Activated CD4-positive, alpha-beta T cell treated with anti-CD3 and anti-CD28 coated beads, Interleukin-2, Interleukin-4, amounts not matched to agents 100 ng/mL and 50 ng/mL, durations not matched to agents 16 hours and 8 hours (primary cell): ENCODE data around the gene MLST8.

Experiments used
- DNase-seq: peaks from one replicate; pipeline ENCODE4 v3.0.0-alpha.2; 2020; ENCODE audit warnings: low spot score

Gene MLST8

DNA sequence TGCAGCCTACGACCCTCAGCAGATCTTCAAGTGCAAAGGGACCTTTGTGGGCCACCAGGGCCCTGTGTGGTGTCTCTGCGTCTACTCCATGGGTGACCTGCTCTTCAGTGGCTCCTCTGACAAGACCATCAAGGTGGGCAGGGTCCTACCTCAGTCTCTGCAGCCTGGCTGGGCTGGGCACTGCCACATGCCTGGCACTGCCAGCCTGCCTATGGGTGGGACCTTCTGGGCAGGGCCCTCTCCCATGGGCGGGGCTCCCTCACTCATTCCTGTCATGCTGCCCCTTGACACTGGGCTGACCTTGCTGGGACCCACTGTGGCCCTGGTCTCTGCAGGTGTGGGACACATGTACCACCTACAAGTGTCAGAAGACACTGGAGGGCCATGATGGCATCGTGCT lies 31.3 kb upstream of the MLST8 start:
- no peak for DNase-seq

DNA sequence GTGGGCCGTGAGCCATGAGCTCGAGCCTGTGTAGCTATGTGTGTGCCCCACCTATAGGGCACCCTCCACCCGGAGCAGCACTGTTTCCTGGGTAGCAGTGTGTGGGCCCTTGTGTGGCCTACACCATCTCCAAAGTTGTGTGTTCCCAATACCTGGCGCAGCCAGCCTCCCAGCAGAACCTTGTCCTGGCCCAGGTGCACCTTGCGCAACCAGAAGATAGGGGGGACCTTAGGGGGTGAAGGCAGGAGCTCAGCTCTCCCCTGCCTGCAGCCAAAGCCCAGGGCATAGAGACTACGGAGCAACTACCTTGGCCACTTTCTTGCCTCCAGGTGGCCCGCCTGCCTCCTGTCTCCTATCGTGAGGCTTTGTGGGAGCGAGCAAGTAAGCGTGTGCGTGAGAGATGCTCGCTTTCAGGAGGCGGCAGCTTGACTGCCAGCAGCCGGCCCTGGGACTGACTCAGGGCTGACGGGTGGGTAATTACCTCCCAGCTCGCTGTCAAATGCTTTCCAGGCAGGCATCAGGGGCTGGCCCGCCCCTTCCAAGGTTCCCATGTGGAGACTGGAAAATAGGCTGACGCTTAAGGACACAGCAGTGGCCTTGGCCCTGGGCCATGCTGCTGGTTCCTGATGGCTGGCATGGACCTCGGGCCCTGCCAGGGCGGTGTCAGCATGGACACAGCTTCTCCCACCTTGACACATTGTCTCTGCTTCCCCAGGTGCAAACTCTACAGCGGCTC lies 30.7 kb upstream of the MLST8 start:
- DNase-seq: no peak

DNA sequence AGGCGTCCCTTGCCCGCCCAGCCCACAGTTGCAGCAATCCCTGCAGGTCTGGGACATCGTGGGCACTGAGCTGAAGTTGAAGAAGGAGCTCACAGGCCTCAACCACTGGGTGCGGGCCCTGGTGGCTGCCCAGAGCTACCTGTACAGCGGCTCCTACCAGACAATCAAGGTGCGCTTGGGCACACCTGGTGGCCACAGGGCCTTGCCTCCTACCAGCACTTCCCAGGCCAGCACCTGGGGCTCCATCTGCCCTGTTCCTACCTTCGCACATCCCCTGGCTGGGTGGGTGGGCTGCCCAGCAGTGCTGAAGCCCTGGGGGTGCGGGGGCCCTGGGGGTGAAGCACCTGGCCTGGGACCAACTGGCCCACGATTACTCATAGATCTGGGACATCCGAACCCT lies 29.8 kb upstream of the MLST8 start:
- no peak for DNase-seq

DNA sequence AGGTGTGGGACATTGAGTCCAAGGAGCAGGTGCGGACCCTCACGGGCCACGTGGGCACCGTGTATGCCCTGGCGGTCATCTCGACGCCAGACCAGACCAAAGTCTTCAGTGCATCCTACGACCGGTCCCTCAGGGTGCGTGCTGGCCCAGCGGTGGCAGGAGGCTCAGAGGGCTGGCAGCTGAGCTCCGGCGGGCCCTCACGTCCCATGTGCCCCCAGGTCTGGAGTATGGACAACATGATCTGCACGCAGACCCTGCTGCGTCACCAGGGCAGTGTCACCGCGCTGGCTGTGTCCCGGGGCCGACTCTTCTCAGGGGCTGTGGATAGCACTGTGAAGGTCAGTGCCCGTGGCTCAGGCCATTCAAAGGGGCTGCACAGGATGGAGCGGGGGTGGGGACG lies 29.2 kb upstream of the MLST8 start:
- no peak for DNase-seq

DNA sequence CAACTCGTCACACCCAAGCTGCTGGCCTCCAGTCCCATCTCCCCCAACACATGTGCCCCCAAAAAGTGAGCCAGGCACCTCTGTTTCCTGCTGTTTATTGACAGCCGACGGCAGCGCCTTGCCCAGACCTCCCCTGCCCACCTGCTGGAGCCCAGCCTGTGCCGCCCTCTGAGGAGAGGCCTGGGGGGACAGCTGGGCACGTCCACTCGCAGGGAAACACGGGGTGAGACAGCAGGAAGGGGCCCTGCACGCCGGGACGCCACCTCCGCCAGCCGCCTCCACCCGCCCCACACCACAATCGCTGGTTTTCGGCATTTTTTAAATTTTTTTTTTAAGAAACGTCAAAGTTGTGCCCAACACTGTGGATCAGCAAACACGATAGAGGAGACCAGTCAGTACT lies 28.2 kb upstream of the MLST8 start:
- DNase-seq: no peak

DNA sequence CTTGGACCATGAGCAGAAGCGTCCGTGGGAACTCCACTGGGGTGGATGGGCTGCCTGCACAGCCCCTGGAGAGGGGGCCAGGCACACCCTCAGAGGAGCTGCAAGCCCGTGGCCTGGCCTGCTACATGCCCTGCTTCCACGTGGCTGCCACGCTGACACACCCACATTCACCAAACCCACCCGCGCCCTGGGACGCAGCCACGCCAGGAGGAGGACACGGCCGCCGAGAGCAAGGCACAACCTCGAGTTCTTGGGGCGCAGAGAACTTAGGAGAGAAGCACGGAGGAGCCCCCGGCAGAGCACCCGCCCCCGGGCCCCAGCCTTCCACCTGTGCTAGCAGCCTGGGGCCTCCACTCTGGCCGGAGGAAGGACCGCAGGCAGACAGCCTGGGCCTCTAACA lies 27.7 kb upstream of the MLST8 start:
- no peak for DNase-seq

DNA sequence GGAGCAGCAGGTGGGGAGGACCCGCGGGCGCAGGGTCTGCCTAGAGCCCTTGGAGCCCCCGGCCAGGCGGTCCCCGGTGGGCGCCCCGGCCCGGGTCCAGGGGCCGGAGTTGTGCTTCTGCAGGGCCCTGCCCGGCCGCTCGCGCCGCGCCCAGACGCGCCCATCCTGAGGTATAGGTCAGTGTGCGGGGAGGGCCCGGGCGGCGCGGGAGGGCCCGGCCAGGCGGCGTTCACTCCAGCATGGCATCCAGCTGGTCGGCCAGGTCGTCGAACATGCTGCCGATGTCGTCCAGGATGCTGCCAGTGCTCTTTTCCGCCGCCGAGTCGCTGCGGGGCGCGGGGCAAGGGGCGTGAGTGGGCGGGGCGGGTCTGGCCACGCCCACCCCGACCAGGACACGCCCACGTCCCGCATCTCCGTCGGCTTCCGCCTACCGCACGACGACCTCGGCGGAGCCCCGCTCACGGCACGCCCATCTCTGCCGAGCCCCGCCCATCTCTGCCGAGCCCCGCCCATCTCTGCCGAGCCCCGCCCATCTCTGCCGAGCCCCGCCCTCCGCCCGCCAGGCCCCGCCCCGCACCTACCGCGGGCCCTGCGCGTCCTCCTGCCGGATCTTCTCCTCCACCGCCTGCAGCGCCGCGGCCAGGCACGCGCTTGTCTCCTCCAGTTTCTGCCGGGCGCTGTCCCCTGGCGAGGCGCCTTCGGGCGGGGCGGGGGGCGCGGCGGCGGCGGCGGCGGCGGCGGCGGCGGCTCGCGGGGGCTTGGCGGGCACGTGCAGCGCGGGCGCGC lies 26.7 kb upstream of the MLST8 start:
- DNase-seq: peak; percentile 49

DNA sequence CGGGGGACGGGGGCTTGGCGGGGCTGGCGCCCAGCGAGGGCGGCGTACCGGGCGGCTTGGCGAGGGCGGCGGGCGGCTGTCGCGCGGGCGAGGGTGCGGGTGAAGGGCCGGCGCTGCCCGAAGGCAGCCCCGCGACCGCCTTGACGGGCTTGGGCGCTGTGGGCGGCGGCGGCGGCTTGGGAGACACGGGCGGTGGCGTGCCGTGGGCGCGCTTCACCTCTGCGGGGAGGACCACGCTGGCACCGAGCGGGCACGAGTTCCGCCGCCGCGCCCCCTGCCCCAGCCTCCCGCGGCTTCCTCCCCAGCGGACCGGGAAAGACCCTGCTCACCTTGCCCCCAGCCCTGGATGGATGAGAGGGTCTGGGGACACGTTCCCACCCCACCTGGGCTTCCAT lies 26.1 kb upstream of the MLST8 start:
- DNase-seq: no peak

DNA sequence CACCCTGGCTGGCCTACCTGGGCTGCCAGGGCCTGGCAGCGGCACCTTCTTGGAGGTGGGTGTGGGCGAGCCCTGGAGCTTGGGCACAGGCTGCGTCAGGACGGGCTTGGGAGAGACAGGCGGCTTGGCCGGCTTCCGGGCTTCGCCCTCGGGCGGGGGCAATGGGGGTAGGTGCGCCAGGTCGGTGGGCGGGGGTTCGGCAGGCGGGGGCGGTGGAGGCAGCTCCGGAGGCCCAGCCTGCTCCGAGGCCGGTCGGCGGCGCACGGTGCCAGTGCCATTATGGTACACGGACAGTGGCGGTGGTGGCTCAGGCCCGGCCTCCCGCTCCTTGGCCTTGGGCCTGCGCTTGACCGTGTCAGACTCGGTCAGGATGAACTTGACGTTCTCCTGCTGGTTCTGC lies 25.7 kb upstream of the MLST8 start:
- DNase-seq: no peak

DNA sequence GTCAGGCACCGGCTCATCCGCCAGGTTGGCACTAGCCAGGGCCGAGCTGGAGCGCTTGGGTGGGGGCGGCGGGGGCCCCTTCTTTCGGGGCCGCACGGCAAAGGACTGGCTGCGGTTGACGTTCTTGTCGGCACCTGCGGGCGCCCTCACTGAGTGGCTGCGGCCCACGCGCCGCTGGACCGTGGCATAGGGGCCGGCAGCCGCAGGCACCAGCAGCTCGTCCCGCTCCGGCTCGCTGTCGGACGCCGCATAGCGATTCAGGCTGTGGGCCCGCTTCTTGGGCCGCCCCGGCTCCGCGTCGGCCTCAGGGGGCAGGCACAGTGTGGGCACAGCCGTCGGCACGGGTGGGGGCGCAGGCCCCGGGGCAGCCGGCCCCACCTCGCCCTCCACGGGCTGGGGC lies 24.8 kb upstream of the MLST8 start:
- DNase-seq: no peak

DNA sequence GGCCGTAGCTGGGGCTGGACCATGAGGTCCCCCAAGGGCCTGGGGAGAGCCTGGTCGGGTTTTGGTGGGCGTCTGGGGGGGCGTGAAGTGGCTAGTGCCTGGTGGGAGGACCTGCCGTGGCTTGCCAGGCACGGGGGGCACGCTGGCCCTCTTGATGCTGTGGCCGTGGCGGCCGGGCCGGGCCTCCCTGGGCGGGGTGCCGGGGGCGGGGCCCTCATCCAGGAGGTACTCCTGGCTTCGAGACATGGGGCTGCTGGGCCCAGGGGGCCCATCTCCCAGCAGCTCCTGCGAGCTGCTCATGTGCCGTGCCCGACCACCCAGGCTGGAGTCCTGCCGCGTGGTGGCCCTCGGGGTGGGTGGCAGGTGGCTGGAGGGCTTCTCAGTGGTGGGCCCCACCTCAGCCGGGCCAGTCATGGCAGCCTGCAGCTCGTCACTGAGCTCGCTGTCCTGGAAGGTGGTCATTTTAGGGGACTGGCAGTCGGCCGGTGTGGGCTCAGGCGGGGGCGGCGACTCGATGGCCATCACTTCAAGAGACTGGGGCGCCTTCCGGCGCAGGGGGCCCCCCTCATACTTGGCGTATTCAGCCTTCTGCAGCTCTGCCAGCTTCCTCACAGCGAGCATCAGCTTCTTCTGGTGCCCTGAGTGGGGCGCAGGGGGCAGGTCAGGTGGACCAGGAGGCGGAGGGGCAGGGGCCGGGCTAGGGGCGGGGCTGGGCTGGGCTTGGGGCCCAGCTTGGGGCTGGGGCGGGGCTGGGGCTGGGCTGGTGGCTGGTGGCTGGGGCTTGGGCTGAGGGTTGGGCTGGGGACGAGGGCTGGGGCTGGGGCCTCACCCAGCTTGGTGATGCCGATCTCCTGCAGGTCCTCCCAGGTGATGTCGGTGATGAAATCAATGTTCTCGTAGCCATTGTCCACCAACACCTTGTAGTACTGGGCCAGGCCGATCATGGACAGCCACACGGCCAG lies 24.0 kb upstream of the MLST8 start:
- DNase-seq: no peak

DNA sequence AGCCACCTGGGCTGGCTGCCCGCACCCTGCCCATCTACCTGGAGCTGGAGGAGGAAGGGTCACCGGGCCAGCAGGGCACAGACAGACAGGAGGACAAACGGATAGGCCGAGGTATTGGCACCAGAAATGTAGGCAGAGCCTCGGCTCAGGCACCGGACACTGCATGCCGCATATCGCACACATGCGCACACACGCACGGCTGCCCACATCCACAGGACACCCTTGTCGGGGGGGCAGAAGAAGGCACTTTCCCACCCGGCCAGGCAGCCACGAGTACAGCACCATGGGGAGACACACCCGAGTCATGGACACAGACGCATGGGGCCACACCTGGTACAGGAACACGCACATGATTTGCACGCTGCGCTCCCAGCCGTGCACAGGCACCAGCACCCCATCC lies 23.3 kb upstream of the MLST8 start:
- DNase-seq: no peak

DNA sequence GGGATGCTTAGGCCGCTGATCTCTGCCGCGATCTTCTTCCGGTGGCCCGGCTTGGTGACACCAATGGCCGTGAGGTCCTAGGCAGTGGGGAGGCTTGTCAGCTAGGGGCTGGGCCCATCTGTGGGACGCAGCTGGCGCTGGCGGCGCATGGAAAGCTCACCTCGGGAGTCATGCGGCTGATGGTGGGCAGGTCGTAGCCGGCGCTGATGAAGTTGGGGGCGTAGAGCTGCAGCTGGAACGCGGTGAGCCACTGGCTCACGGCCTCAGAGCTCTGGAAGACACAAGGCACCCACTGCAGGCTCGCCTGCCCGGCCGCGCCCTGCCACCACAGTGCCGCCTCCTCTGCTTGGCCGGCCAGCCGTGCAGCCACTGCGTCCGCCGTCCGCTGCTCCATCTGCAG lies 21.6 kb upstream of the MLST8 start:
- no peak for DNase-seq

DNA sequence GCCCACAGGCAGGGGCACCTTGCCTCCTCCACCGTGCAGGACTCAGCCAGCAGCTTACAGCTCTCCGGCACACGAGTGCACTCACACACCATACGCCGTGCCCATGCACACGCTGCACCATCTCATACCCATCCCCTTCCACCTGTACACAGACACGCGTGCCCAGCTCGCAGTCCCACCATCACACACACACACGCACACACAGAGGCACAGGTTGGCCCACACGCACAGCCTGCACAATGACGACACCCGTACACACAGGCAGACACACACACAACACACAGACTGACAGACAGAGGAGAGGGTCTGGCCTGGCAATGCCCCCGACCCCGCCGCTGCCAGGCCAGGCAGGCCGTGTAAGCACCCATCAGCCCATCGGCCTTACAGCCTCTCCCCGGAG lies 20.9 kb upstream of the MLST8 start:
- DNase-seq: no peak

DNA sequence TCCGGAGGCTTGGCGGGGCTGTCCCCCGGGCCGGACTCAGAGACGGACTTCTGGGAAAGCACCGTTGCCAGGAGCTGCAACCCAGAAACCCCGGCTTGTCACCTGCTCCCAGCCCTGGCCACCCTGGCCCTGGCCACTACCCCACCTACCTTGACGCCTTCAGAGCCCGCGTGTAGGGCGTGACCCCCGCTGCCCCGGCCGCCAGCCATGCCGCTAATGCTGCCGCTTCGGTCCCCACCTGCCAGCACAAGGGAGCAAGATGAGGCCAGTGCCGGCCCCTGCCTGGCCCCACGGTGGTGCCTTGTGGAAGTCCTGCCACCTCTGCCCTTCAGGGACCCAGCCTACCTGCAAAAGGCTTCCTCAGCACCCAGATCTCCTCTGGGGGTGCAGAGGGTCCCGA lies 20.3 kb upstream of the MLST8 start:
- no peak for DNase-seq

DNA sequence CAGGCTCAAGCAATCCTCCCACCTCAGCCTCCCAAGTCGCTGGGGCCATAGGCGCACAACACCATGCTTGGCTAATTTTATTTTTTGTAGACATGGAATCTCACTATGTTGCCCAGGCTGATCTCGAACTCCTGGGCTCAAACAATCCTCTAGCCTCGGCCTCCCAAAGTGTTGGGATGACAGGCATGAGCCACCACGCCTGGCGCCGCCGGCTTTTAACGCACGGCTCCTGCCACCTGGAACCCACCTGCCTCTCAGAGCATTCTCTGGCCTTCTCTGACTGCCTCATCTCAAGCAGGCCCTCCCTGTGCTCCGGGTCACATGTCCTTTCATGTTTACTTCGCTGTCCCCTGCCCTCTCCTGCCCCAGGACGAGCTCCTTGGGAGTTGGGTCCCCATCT lies 19.2 kb upstream of the MLST8 start:
- no peak for DNase-seq

DNA sequence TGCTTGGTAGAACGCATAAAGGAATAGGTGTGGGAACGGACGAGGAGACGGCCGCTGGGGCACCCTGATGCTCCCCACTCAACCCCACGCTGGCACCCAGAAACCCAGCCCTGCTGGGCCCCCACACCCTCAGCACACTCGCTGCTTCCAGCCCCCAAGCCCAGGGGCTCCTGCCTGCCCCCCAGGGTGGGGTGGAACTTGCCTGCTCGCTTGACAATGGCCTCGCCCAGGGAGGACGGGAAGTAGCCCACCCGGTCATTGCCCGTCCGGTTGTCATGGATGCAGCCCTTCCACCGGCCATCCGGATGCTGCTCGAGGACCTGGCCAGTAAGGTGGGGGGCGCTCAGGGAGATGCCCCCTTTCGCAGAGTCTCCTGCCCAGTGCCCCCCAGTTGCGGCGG lies 18.7 kb upstream of the MLST8 start:
- no peak for DNase-seq

DNA sequence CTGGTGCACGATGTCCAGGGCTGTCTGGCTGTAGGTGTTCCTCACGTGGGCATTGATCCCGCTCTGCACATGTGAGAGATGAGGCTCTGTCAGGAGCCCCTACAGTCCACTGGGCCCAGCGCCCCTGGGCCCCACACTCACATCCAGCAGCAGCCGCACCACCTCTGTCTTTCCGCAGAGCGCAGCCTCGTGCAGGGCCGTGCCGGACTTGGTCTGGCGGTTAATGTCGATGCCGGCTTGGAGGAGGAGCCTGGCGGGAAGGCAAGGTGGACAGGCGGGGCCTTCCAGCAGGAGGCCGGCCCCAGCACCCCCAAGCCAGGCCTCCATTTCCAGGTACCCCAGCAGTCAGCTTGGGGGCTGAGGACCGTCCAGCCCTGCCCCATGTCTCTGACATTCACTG lies 18.0 kb upstream of the MLST8 start:
- DNase-seq: no peak

DNA sequence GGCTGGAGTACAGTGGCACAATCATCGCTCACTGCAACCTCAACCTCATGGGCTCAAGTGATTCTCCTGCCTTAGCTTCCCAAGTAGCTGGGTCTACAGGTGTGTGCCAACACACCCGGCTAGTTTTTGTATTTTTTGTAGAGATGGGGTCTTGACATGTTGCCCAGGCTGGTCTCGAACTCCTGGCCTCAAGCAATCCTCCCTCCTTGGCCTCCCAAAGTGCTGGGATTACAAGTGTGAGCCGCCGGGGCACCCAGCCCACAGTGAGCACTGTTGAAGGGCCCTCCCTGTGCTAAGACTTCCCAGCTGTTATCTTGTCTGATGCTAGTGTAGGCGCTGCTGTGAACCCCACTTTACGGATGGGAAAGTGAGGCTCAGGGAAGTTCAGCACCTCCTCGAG lies 16.9 kb upstream of the MLST8 start:
- no peak for DNase-seq

DNA sequence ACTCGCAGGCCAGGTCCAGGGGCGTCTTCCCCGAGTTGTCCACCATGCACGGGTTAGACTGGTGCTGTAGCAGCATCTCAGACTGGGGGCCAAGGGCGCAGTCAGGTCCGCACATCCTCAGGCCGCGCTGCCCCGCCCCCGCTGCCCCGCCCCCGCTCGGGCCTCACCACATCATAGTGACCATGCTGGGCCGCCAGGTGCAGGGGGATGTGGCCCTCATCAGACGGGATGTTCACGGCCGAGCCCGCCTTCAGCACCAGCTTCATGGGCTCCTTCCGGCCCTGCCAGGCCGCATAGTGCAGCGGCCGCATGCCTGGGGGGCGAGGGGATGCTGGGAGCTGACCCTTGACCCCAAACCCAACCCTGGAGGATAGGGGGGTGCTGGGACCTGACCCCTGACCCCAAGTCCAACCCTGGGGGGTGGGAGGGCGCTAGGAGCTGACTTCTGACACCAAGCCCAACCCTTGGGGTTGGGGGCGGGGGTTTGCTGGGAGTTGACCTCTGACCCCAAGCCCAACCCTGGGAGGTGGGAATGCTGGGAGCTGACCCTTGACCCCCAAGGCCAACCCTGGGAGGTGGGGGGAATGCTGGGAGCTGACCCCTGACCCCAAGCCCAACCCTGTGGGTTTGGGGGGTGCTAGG lies 15.9 kb upstream of the MLST8 start:
- DNase-seq: no peak

DNA sequence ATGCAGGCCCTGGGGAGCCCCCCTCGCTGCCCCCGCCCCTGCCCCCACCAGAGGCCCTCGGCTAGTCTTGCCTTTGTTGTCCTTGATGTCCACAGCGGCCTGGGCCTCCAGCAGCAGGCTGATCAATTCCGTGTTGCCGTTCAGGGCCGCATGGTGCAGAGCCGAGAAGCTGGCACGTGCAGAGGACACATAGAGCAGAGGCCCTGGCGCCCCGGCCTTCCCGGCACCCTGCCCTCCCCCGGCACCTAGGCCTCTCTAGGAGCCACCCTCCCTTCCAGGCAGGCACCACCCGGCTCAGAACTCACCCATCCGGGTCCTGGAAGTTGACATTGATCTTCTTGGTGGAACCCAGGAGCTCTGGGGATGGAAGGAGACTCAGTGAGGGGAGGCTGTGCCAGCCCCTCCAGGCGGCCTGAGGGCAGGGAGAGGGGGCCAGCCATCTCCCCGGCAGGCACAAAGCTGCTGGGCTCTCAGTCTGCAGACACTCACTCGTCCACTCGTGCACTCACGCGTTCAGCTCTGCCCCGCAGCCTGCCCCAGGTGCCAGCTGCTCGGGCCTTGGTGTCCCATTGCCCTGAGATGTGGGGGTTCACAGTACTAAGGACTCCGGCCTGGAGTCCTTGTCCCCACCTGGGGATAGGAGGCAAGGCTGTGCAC lies 15.1 kb upstream of the MLST8 start:
- no peak for DNase-seq
